ENCODE results near the gene CCDC89.

The CCDC89 gene

DNA sequence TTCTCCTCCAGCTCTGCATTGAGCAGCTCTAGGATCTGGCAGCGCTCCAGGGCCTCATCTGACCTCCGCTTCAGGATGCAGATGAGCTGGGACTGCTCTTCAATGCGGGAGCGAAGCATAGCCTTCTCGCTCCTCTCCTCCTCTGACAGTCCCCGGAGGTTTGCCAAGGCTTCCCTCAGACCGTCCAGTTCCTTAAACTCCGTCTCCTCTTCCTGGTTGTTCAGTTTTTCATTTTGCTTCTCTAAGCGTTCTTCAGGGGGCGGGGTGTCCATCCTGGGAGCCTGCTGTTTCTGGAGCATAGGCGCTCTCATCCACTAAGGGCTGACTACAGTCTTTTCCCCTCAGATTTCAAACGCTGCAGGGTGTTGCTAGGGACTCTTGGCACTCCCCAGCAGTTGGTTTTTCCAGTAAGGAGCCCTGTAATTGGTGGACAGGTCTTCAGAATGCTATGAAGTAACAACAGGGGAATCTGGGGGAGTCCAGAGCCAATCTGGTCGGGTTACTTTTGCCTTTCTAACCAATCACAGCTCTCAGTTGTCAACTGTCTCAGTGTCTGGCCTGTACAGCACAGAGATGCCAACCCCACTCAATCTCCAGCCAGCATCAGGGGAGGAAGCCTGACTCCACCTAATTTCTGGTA lies at the start of gene CCDC89:
Gene CCDC89 (minus strand): TSS at position 376 of the 640 bp plus-strand sequence. CDS start 65 bp downstream, at position 311.
- no peak for TF ChIP-seq CTCF (IDR thresholded peaks at IDR 0.05; ENCODE audit: insufficient read depth, low read depth, low read length, missing control alignments)
- peak; percentile 60 for DNase-seq (ENCODE audit: low read depth)
- no peak within 1 kb of the TSS for H3K4me3 ChIP-seq (ENCODE audit: low read length)

GRCh38 chr11:85732965-85733364 lies 47.0 kb upstream of the CCDC89 start:
- no peak overlapping the region for H3K4me3 ChIP-seq (ENCODE audit: low read length)
- no peak for TF ChIP-seq CTCF (IDR thresholded peaks at IDR 0.05; ENCODE audit: insufficient read depth, low read depth, low read length, missing control alignments)
- DNase-seq (ENCODE audit: low read depth), result no peak

GRCh38 chr11:85726381-85726780 lies 40.4 kb upstream of the CCDC89 start:
- no peak for DNase-seq (ENCODE audit: low read depth)
- H3K4me3 ChIP-seq (ENCODE audit: low read length), result no peak overlapping the region
- TF ChIP-seq CTCF (IDR thresholded peaks at IDR 0.05; ENCODE audit: insufficient read depth, low read depth, low read length, missing control alignments), result no peak

GRCh38 chr11:85725510-85726258 lies 39.7 kb upstream of the CCDC89 start:
- peak; percentile 83 for DNase-seq (ENCODE audit: low read depth)
- no peak for TF ChIP-seq CTCF (IDR thresholded peaks at IDR 0.05; ENCODE audit: insufficient read depth, low read depth, low read length, missing control alignments)
- H3K4me3 ChIP-seq (ENCODE audit: low read length), result no peak overlapping the region

- no peak for TF ChIP-seq CTCF (IDR thresholded peaks at IDR 0.05; ENCODE audit: insufficient read depth, low read depth, low read length, missing control alignments)
- H3K4me3 ChIP-seq (ENCODE audit: low read length), result no peak overlapping the region
- DNase-seq (ENCODE audit: low read depth), result no peak
Measured at GRCh38 chr11:85724748-85725465, 38.9 kb upstream of the CCDC89 start.

- TF ChIP-seq CTCF (IDR thresholded peaks at IDR 0.05; ENCODE audit: insufficient read depth, low read depth, low read length, missing control alignments), result no peak
- DNase-seq (ENCODE audit: low read depth), result peak; percentile 30
- H3K4me3 ChIP-seq (ENCODE audit: low read length), result no peak overlapping the region
Measured at GRCh38 chr11:85723088-85723487, 37.1 kb upstream of the CCDC89 start.
